HG02759 (cell line): ENCODE results near the gene PTPRT.
A peak's percentile ranks its signal among the peaks of the same experiment; 100 is the strongest.

Experiments used
- ATAC-seq: cut with Tn5 transposase; IDR thresholded peaks from one replicate; pipeline ENCODE4 v1.9.1; 2021; ENCODE audit warnings: mild to moderate bottlenecking, moderate library complexity; ENCODE audit not compliant: unreplicated experiment

The PTPRT gene

DNA sequence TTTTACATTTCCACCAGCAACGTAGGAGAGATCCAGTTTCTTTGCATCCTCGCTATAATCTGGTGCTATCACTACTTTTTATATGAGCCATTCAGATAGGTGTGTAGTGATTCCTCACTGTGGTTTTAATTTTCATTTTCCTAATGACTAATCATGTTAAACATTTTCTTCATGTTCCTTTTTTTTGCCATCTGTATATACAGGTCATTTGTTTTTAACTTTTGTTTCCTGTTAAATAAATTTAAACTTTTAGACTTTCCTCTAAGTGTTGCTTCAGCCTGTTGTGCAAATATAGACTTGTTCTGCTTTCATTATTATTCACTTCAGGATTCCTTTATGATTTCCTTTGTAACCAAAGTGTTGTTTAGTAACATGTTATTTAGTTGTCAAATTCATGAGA is 697.4 kb downstream of the PTPRT start:
- peak; percentile 74 for ATAC-seq

DNA sequence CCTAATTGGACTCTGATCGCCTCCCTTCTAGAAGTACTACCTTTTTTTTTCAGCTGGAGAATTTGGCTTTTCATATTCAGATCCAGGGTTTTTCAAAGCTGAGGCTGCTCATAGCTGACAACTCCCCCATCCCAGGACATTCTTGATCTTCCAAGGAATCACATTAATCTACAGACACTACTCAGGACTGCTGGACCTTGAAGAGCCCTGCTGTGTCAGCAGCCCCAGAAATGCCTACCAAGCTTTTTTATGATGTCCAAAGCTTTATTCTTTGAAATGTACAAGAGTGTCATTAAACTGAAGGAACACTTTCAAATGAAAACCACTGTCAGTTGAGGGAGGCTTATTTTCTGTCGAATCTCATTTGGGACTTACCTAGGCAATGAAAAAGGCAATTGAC is 704.1 kb downstream of the PTPRT start:
- ATAC-seq = no peak

DNA sequence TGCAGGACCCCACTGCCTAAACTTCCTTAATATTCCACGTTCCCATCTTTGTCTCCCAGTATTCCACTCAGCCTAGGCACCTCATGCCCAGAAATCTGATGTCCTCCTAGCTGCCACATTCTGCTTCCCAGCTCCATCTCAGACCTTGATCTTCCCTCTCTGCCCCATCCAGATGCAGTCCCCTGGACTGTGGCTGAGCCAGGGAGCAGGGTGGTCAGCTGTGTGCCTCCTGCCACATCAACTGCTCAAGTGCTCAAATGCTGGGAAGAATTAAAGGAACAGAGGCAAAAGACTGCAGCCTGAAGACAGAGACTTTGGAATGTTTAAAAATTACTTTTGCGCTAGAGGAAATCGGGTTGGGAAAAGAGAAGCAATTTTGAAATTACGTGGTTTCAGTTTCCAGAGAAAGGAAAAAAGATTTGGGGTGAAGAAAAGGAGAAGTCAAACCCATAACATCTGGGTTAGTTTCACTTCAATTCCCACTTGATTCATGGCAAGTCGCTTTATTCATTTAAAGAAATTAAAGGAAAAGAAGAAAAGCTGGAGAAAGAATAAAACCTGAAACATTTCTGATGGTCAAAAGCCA is 704.8 kb downstream of the PTPRT start:
- no peak for ATAC-seq

DNA sequence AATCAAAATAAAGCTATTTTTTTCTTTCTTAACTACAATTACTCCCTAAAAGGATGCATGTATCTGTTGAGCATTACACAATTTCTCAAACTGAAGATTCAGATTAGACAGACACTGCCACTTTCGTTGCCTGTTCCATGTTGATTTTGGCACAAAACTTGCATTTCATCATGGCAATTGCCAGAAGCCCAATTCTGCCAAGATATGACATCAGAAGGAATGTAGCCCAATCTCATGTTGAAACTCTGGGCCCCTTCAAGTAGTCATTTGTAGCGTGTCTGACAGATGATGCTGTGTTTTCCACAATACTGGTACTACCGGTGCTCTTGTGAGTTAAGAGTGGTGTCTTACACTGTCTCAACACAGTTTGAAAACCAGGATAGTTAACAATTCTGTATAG is 705.4 kb downstream of the PTPRT start:
- no peak for ATAC-seq

DNA sequence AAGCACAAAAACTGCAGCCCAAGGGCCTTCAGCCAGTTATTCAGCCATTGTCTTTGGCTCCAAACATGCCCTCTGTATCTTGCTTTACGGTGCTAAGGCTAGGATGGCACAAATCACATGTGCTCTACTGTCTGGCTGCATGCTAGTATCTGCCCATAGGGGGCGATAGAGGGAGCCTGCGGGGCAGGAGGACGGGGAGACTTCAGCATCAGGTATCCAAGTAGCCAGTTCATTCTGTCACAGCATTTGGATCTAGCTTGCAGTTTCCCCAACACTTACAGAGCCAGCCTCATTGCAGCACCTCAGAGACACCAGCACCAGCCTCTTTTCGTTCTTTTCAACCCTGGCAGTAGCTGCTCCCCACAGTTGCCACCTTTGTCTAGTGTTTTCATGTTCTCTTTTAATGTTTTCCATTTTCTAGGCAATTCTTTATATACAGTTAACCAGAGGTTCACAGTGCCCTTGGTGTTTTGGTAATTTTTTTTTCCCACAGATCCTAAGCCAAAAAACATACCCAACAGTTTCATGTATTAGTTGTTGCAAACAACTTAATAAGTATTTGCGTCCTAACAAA is 705.9 kb downstream of the PTPRT start:
- no peak for ATAC-seq

DNA sequence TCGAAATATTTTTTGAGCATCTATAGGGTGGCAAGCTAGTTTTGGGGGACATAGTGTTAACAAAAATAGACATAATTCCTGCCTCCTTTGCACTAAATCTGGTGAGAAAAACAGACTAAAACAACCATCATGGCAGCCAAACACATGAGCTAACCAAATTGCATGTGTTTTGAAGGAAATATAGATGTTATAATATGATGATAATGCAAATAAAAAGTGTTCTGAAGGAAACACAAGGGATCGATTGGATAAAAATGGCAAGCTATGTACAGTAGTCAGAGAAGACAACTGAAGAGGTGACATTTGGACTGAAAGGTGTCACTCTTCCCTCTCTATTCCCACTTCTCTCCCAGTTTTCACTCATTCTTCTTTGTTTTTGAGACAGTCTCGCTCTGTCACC is 706.9 kb downstream of the PTPRT start:
- ATAC-seq = no peak

DNA sequence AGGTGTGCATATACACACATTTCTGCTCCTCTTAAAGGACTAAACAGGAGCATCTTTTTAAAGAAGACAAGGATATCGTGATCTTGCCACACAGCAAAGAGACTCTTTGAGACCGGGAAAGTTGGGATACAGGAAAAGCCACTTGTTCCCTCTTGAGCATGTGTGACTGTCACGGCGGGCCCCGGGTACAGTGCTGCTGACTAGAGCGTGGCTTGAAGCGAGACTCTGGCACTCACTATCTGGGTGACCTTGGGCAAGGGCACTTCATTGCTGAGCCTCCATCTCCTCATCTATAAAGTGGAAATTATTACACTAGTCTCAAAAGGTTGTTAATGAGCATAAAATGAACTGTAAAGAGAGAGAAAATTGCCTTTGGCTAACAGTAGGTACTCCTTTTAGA is 713.9 kb downstream of the PTPRT start:
- ATAC-seq = no peak

DNA sequence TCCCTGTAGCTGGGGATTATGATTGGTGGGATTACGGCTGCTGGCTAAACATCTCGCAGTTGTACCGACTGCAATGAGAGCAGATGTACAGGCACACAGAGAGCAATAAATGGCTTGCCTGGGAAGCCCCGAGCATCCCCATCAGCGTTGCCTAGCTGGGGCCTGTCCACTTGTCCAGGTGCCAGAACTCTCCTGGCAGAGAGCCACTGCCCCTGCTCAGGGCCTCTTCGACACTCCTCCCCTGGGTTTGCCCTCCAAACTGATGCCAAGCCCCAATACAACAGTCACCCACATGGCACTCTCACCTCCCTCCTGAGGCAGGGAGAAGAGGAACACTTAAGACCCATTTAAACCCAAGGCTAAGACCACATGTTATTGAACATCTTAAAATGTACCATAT is 715.1 kb downstream of the PTPRT start:
- ATAC-seq = no peak

DNA sequence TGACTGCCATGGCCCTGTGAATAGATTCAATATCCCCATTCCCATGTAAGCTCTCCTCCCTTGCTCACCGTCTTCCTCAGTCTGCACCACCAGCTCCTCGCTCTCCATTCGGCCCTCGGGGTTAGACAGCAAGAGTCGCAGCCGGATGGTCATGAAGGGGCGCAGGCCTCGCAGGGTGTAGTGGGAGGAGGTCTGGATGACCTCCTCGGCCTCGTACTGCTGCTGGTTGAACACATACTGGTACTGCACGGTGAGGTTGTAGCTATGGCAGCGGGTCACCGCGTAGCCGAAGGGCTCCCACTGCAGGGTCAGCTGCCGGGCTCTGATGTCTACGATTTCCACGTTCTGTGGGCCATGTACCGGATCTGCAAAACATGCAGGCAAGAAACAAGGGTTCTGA is 717.5 kb downstream of the PTPRT start:
- ATAC-seq = no peak

DNA sequence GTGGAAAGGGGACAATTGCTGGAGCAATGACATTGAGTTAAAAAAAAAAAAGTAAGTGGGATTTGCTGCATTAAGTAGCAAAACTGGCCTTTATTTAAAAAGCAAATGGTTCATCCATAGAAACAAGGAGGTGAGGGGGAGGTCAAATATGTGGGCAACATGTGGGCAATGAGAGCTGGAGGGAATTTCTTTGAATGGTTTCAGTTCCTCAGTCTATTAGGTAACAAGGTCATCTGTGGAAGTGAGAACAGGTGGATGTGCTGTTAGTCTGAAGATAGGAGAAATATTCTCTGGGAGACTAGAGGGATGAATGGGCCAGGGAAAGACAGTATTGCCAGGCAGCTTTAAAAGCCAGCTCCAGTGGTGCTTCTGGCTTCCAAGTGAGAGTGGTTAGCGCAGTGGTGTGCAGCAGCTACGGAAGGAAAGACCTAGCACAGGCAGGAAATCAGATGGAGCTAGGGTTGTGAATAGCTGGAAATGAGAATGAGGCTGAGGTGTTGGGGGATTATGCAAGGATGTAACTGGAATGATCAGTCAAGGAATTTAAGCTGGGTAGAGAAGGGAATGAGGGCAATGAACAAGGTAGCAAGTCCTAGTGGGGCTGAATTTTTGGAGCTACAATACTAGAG is 727.6 kb downstream of the PTPRT start:
- ATAC-seq = peak; percentile 86

DNA sequence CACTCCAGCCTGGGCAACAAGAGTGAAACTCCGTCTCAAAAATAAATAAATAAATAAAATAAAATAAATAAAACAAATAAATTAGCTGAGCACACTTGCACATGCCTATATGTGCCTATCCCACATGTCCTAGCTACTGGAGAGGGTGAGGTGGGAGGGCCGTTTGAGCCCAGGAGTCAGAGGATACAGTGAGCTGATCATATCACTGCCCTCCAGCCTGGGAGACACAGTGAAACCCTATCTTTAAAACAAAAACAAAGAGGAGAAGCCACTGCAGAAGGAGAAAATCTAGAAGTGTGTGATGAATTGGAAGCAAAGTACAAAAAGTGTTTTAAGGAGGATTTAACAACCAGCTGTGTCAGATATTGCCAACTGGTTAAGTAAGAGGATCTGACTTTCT is 728.4 kb downstream of the PTPRT start:
- no peak for ATAC-seq

DNA sequence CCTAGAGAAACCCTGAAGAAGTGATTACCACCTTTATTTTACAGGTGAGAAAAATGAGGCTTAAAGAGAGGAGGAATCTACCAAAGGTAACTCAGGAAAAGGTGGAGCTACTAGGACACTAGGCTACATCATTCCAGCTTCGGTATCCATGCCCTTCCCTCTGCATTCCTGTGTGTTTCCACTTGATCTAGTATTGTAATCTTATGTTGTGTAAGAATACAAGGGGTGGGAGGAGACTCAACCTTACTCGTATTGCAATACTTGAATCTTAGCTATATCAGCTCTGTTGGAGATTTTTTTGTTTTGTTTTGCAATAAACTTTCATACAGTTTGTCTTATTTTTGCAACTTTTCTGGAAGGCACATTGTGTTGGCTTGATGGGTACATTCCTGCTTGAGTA is 742.4 kb downstream of the PTPRT start:
- no peak for ATAC-seq

DNA sequence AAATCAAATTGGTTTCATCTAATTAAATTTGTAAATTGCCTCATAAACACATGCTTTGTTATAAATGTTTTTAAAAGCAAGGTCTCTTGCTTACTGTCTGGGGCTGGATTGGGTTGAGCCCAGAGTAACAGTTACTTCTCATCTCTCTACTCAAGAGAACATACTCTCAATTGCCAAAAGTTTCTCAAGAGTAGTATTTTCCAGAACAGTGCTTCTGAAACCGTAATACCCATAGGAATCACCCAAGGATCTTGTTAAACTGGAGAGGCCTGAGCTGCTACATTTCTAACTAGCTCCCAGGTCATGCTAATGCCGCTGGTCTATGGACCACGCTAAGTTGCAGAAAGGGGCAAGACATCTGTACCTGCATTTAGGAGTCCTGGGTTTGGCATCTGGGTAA is 744.9 kb downstream of the PTPRT start:
- no peak for ATAC-seq

DNA sequence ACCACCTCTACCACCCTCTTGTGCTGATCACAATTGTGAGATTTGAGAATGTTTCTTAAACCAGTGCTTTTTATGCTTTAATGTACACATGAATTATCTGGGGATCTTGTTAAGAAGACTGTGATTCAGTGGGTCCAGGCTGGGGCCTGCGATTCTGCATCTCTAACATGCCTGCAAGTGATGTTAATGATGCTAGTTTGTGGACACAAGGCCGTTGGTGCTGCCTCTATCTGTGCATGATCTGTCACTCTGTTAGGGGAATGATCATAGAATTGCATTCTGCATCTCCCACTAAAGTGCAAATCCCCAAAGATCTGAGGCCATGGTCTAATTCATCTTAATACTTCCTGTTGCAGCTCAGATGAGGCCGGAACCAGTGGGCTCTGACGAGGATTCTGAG is 746.5 kb downstream of the PTPRT start:
- ATAC-seq = no peak

DNA sequence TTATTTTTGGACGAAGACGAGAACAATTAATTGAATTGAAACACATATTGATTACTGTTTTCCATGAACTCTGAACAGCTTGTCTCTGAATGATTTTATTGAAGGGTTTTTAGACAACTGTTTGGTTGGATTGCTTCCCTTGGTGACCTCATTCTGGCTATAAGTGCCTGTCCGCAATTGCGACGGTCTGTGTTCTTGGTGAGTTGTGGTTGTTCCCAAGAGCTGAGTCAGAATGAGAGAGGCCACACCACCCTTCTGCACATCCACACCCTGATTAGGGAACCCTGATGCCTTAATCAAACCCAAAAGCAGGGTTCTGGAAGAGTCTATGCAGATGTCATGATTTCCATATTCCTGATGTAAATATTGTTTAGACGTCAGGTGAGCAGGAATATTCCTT is 747.0 kb downstream of the PTPRT start:
- ATAC-seq = no peak

DNA sequence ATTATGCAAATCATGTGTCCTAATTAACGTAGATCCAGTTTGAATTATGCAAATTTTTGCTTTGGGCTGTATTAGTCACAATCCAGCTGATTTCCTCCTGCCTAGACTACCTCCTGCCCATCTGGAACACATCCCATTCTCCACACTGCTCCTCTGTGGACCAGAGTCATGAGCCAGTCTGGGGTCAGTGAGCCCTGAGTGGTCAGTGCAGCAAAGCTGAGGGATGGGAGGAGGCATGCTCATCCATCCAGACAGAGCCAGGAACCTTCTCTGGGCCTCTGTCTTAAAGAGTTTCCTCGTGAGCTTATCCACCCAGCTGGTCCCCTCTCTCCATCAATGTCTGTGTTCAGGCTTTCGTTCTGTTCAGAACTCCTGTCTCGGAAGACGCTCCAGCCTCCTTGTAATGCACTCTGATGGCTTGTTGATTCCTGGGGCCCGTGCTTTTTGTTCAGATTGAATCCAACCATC is 747.8 kb downstream of the PTPRT start:
- ATAC-seq = no peak

DNA sequence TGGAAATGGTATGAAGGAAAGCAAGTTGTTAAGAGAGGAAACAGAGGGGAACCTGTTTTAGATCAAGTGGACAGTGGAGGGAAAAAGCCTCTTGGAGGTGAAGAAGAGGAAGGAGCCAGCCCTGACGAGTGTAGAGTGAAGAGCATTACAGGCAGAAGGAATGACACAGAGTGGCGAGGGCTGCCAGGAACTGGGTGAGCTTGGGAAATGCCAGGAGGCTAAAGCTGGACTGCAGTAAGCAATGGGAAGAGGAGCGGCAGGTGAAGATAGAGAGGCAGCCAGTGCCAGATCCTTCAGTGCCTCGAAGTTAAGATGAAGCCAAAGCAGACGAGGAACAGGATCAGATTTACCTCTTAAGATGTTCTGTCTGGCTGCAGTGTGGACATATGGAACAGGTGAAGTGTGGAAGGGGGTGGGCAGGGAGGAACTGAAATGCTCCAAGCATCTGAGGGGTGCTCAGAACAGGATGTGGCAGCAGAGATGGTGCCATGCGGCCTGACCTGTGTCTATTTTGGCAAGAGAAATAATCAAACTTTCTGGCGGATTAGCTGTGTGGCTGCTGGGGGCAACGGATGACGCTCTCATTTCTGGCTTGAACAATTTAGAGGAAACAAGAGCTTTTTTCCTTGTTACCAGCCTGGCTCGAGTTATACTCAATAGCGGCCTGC is 748.4 kb downstream of the PTPRT start:
- ATAC-seq = no peak

DNA sequence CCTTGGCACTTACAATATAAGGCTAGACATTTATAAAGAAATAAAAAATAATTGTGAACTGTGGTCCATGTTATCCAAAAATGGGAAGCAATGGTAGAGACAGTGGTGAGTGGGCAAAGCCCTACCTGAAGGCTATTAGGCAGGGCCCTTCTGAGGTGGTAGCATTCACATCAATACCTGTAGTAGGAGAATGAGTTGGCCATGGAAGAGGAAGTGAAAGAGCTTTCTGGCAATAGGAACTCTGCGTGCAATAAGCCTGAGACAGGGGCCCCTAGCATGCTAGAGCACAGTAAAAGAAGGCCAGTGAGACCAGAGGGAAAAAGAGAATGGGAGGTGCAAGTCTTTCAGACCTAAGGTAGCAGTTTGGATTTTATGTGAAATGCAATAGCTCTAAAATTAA is 754.5 kb downstream of the PTPRT start:
- peak; percentile 99 for ATAC-seq

DNA sequence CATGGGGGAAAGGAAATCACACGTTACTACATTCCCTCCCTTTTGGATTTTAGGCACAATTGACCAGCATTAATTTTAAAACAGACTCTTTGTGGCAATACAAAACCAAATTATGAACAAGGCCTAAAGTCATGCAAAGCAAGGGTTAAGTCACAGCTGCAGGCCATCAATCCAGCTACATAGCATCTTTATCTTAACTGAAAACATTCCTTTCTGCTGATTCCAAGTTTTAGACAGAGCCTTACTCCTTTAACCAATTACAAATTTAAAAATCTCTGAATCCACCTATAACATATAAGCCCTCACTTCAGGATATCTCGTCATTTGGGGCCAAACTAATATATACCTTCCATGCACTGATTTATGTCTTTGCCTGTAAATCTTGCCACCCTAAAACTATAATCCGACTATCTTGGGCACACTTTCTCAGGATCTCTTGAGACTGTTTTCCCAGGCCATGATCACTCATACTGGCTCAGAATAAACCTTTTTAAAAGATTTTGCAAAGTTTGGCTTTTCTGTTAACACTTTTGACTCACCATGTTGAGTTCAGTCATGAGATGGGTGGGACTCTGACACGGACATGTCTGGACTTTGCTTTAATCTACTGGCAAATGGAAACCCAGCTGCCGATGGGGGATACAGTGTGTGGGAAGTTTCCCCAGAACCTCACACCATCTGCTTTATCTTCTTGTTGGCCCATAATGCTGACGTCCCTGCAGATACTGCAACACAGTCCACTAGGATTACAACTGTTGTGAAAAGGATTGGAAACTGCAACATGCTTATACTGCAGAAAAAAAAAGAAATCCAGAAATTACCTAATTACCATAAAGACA is 757.0 kb downstream of the PTPRT start:
- no peak for ATAC-seq

DNA sequence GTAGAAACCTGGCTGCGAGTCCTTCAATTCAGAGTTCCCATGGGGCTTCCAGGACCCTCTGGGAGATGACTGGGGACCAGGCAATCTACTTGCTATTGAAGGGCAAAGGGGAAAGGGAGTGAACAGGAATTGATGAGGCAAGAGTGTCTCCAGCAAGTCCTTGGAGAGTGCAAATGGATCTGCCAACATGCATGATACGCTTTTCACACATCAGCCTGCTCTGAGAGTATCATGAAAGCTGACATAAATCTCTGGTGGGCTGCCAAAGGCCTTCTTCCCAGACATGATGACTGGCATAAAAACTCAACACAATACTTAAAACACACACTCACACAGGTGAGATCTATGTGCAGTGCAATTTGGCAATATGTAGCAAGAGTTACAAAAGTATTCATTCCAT is 759.1 kb downstream of the PTPRT start:
- ATAC-seq = no peak

DNA sequence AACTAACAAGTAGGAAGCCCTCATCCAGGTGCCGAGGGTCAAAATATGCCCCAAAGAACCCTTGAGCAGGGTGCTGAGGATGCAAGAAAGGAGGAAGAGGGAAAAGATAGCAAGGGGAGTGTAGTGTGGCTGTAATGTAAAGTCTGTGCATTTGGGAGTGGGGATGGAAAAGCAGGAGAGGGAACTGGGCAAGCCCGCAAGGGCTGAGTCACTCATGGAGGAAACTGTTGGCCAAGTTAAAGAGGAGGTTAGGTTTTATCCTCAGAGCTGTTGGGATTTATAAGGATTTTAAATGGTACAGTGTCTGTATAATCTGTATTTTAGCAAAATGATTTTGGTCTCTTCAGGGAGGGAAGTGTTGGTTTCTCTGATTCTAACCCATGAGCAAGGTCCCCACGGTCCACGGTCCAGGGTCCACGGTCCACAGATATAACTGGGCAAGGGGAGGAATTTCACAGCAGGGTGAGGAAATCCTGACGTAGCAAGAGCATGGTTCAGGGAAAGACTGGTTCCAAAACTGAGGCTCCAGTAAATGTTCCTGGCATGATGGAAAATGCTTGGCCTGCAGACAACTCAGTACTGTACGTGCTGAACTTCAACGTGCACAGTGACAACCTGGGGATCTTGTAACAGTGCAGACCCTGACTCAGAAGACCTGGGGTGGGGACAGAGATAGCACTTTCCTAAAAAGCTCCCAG is 759.8 kb downstream of the PTPRT start:
- ATAC-seq = no peak
